ENCODE data around the gene SUGCT.
"Not testable (repeated sequence)": the region's sequence is repeated elsewhere in the genome, so short reads cannot be mapped to it uniquely, and the experiment has no call there.

Gene SUGCT

GRCh38 chr7:40204581-40204980 is 69.8 kb downstream of the SUGCT start:
- no peak for DNase-seq

DNA sequence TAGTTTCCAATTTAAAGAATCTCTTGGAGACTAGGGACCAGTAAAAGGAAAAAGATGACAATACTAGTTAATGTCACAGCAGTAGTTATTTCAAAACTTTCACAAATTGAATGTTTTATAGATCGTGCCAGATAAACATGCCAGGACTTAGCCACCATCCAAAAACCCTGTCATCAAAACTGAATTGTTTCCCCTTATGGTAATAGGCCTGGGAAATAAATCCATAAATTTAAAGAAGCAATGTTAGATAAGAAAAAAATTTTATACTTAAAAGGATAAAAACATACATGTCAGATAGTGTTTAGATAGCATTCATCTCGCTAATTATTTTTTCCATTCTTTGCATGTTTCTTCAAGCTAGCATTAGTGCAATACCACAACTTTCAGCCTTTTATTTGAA is 71.2 kb downstream of the SUGCT start:
- no peak for DNase-seq

GRCh38 chr7:40211276-40212003 is 76.6 kb downstream of the SUGCT start:
- DNase-seq = no peak

GRCh38 chr7:40213291-40213690 is 78.5 kb downstream of the SUGCT start:
- DNase-seq = no peak

GRCh38 chr7:40213856-40214255 is 79.1 kb downstream of the SUGCT start:
- DNase-seq = no peak

GRCh38 chr7:40218612-40219011 is 83.8 kb downstream of the SUGCT start:
- DNase-seq = not testable (repeated sequence)

DNA sequence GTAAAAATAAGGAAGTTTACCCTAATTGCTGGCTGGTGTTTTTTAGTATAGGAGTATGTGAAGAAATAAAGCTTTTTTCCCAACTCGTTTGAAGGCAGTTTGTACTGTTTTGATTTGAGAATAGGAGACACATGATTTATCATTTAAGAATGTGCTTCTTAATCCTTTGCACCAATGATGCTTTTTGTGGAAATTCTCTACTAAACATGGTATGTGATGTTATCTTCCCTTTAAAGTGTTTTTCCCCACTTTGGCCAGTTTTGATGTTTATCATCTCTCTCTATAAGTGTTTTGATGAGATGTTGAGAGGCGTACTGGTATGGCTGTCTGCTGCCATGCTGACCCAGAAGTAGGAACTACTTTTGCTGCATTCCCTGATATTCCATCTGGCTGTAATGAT is 85.1 kb downstream of the SUGCT start:
- DNase-seq = no peak

DNA sequence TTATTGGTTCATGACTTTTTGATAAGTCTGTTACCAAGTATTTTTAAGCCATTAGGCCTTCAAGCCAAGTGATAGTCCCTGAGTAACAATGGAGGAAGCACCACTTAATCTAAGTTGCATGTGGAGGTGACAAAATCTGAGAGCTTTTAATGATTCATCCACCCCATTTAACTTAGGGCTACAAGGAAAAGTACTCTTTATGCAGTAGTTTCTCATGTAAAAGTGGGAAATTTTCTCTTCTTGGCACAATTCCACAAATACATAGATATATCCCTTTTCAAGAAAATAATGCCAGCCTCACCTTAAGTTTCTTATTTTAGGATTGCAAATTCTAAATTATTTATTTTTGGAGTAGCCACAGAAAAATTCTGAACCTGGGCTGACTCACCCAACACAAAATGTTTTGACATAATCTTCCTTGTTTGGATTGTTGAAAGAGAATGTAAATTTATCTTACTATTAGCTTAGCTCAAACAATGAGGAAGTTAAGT is 85.7 kb downstream of the SUGCT start:
- DNase-seq = no peak

DNA sequence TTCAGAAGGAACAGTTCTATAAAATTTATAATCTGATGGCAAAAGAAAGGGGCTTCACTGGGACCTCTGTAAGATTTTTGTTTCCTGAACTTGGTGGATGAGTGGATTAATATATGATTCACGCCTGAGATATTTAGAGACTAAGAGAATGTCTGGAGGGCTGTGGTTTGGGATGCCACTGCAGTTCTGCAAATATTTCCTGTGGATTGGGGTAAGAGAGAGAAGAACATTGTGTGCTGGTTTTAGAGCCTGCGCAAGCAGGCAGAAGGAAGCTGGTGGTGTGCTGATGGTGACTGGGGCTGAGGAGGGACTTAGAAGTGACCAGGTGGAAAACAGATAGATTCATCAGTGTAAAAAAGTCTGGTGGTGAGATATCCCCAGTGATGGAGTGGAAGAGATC is 87.0 kb downstream of the SUGCT start:
- DNase-seq = no peak

DNA sequence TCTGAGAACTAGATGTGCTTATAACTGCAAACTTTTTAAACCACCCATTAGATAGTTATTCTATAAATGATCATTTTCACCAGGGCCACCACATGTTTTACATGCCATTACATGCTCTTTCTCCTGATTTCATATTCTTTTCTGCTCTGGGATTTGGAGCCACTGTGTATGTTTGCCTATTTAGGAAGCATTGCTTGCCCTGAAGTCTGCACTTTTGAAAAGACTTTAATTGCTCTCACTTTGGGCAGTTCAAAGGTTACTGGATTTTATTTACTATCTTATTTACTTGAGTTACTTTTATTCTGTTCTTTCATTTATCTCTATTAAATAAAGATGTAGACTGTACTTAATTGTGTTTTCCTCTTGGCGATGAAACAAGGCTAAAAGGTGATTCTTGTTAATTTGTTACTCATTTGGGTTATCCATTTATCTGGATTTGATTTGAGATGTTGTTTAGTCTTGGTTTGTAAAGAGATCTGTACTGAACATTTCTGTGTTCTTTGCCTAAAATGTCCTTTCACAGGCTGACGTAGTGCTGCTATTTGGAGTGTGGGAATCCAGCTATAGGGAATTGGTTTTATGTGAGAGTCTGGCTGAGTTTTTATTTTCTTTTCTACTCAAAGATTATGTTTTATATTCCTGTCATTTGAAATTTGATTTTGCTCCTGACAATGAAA is 88.8 kb downstream of the SUGCT start:
- no peak for DNase-seq

DNA sequence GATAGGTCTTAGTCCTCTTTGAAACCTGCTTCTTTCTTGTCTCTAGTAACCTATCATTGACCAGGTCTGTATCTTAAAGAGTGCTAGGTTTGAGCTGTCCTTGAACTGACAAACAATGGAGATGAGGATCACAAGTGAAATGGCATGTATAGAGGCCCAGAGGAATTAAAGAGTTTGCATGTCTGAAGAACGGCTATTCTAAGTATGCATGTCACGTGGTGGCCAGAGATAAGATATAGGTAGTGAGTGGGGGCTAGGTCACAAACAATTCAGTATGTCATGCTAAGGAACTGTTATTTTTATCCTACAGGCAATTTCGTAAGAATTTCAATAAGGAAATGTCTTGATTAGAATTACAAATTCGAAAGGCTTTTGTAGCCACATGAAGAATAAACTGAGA is 95.3 kb downstream of the SUGCT start:
- no peak for DNase-seq

DNA sequence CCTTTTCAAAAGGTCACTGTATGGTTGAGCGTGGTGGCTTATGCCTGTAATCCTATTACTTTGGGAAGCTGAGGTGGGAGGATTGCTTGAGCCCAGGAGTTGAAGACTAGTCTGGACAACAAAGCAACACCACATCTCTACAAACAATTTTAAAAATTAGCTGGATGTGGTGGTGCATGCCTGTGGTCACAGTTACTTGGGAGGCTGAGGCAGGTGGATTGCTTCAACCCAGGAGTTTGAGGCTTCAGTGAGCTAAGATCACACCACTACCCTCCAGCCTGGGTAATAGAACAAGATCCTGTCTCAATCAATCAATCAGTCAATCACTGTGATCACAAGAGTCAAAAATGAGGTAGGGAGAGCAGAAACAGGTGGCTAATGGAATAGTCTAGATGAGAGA is 97.0 kb downstream of the SUGCT start:
- DNase-seq = no peak

DNA sequence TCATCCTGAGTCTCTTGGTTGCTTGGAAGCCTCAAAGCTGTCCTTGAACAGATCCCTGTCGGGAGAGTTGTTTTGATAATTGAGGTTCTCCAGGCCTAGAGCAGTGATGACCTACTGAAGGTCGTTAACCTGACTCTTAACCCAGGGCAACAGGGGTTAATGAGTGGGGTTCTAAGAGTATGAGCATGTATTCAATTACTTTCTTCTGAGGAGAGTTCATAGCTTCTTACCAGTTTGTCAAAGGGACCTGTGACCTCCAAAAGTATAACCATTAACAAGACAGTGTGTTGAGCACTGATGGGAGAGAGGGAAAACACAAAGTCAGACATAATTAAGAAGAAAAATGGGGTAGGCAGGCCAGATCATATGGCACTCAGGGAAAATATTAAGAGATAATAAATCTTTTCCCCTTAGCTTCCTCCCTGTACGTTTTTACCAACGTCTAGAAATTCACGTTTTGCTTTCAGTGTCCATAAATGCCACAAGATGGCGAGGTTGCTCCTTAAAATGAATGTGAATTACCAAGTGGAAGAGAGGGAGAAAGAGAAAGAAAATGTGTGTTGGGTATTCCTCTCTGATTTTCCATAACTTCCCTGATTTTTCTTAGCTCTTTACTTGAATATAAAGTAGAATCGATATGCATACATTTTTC is 97.6 kb downstream of the SUGCT start:
- peak; percentile 10 for DNase-seq

- no peak for DNase-seq
Observed at GRCh38 chr7:40234046-40234445, 99.2 kb downstream of the SUGCT start.

GRCh38 chr7:40234666-40235065 is 99.9 kb downstream of the SUGCT start:
- DNase-seq = no peak

- DNase-seq = no peak
Observed at GRCh38 chr7:40237731-40238130, 102.9 kb downstream of the SUGCT start.

DNA sequence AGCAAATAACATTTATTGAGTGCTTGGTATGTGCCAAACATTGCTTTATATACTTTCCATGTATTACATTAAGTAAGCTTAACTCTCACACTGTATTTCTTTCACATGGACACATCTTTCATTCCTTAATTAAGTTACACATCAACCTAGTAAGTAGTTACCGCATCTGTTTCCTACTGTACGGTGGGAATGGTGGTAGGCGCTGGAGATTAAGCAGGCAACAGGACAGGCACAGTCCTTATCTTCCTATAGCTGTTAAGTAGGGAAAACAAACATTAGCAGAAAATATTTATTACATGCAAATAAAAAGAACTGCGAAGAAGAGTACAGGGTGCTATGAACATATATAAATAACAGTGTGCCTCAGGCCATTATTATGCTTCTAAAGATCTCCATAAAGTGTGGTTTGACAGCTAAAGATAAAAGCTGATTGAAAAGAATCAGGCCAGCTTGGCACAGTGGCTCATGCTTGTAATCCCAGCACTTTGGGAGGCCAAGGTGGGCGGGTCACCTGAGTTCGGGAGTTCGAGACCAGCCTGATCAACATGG is 105.0 kb downstream of the SUGCT start:
- no peak for DNase-seq

DNA sequence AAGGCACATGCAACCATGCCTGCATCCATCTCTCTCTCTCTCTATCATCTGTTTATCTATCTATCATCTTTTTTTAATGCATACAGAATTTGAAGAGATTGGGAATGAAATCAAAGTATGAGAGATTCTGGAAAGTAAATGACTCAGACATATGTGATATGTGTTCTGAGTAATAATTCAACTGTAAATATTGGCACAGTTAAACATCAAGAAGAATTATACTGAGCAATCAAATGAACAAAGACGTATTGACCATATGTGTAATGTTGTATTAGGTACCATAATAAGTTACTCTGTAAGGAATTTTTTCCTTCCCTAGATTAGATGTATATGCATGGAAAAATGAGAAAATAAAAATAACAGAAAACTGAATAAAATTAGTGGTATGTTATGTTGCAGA is 108.3 kb downstream of the SUGCT start:
- DNase-seq = no peak

- DNase-seq = no peak
Observed at GRCh38 chr7:40244226-40244625, 109.4 kb downstream of the SUGCT start.

- DNase-seq = no peak
Observed at GRCh38 chr7:40248681-40249080, 113.9 kb downstream of the SUGCT start.

DNA sequence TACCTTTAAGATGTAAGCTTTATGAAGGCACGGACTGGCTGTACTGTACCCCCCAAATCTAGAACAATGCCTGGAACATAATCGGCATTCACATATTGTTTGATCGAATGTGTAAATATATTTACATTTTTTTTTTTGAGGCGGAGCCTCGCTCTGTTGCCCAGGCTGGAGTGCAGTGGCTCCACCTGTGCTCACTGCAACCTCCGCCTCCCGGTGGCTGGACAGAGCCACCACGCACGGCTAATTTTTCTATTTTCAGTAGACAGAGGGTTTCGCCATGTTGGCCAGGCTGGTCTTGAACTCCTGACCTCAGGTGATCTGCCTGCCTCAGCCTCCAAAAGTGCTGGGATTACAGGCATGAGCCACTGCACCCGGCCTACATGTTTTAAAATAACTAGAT is 118.6 kb downstream of the SUGCT start:
- peak; percentile 3 for DNase-seq

GRCh38 chr7:40263752-40264390 is 129.1 kb downstream of the SUGCT start:
- no peak for DNase-seq

DNA sequence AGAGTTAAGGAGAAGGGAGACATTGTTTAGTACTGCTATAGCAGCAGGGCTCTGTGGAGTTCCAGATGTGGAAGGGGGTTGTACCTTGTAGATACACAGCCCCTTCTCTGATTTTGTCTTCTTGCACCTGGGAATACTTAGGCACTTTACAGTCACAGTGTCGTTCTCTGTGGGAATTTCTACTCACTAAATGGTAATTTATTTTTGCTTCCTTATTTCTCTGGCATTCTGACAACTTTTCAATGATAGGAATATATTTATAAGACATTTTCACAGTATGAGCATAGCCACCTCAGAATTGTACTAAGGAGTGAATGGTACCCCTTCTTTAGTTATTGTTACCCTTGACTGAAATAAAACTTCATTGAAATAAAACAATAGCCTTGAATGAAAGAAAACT is 132.8 kb downstream of the SUGCT start:
- no peak for DNase-seq
